Esophagus squamous epithelium (tissue), 5 donors: ENCODE measurements around the gene TCERG1L. TPM values are rescaled to one million over a fixed set of nuclear protein-coding genes. Genes with fewer than 3 reads are reported as not detected.

ENCODE experiments used
- DNase-seq: peaks from one replicate; lab custom pipeline; 2025; lab: John Stamatoyannopoulos, UW
- H3K27ac ChIP-seq, 4 donors: fragments of 200-600 bp; sonication (generic); one replicate each; pipeline ENCODE4 v1.5.1; 2016 to 2019; ENCODE audit warnings: mild to moderate bottlenecking in 1 of 4
- H3K27me3 ChIP-seq, 4 donors: fragments of 200-600 bp; sonication (generic); 1 replicate in 3 of 4; 2 replicates in 1 of 4; pipeline versions ENCODE4 v1.5.1 to v1.6.0; 2017 to 2021; ENCODE audit warnings: antibody characterized with exemption in 1 of 4
- H3K36me3 ChIP-seq, 3 donors: fragments of 200-600 bp; sonication (generic); one replicate each; pipeline ENCODE4 v1.5.1; 2016 to 2019
- H3K4me1 ChIP-seq, 3 donors: fragments of 200-600 bp; sonication (generic); one replicate each; pipeline ENCODE4 v1.5.1; 2017 to 2019
- H3K4me3 ChIP-seq, 4 donors: fragments of 200-600 bp; sonication (generic); 1 replicate in 3 of 4; 2 replicates in 1 of 4; pipeline ENCODE4 v1.5.1; 2016 to 2019; ENCODE audit warnings: mild to moderate bottlenecking in 2 of 4, moderate library complexity in 1 of 4
- H3K9me3 ChIP-seq, 3 donors: fragments of 200-600 bp; sonication (generic); one replicate each; pipeline ENCODE4 v1.5.1; 2016 to 2019
- CTCF ChIP-seq, 6 experiments: fragments of 450-650 bp in 4 of 6; fragments of 200-600 bp in 2 of 6; sonication (generic) in 2 of 6; IDR thresholded peaks; one replicate each; pipeline ENCODE4 v1.5.1; 2016 to 2019; ENCODE audit warnings: antibody characterized with exemption in 6 of 6, mild to moderate bottlenecking in 4 of 6, moderate library complexity in 4 of 6
- POLR2A ChIP-seq, 4 donors: fragments of 450-650 bp; IDR thresholded peaks; one replicate each; pipeline ENCODE4 v1.6.1; 2017; ENCODE audit warnings: antibody characterized with exemption in 4 of 4, mild to moderate bottlenecking in 4 of 4, moderate library complexity in 3 of 4
- WGBS, 2 donors: methylation state at CpG; one replicate each; pipeline ENCODE4 v1.1.5; 2018; 5-methylcytosine and 5-hydroxymethylcytosine counted together
- intact Hi-C: fragments of 100-400 bp; cut with DNase I; formaldehyde crosslinking; loops from one replicate; pipeline ENCODE4 v1.15.0; 2022
- total RNA-seq, 4 donors: library from RNA; depleted of rRNA; stranded (reverse); fragments of >200 nt; gene quantifications; one replicate each; pipeline ENCODE4 v1.1.0, GENCODE V29; 2016
- donor health status: DM: yes; HTN: yes; CAD: no.

The TCERG1L gene
- total RNA-seq, 4 donors from 2014 or later = 0.12 to 2.9 (median 0.48) TPM

- H3K4me1 ChIP-seq = no peaks in the 10 kb centered on the region
- no peaks in the 10 kb centered on the region for H3K36me3 ChIP-seq
- H3K27ac ChIP-seq = no peak overlapping the region
- H3K27me3 ChIP-seq = no peaks in the 10 kb centered on the region
- TF ChIP-seq CTCF (IDR thresholded peaks at IDR 0.05) (no peak), POLR2A (IDR thresholded peaks at IDR 0.05) (no peak)
- H3K9me3 ChIP-seq = no peaks in the 10 kb centered on the region
- H3K4me3 ChIP-seq = no peak overlapping the region
- WGBS, 2 donors = 73% methylated on average over 4 of the region's 15 CpGs; no CpG with 5 or more reads in 1 of the 2 donors
- intact Hi-C loops = no loop called here
- DNase-seq = no peak
Measured at GRCh38 chr10:131230641-131231322, 80.7 kb downstream of the TCERG1L start.

- Histone ChIP-seq H3K9me3 (no peaks in the 10 kb centered on the region), H3K27me3 (no peaks in the 10 kb centered on the region), H3K4me1 (no peaks in the 10 kb centered on the region), H3K4me3 (no peak overlapping the region), H3K36me3 (no peaks in the 10 kb centered on the region), H3K27ac (no peak overlapping the region)
- DNase-seq = no peak
- TF ChIP-seq POLR2A (IDR thresholded peaks at IDR 0.05) (no peak), CTCF (IDR thresholded peaks at IDR 0.05) (no peak)
- WGBS, 2 donors = 64 to 74% methylated on average over 2 to 13 of the region's 17 CpGs
- intact Hi-C loops = no loop called here
Measured at GRCh38 chr10:131230166-131230565, 81.4 kb downstream of the TCERG1L start.

- Histone ChIP-seq H3K27me3 (peaks cover 0 to 7% (median 0%) of the 10 kb centered on the region in 4 donors), H3K4me1 (no peaks in the 10 kb centered on the region), H3K36me3 (no peaks in the 10 kb centered on the region), H3K9me3 (no peaks in the 10 kb centered on the region), H3K4me3 (no peak overlapping the region), H3K27ac (no peak overlapping the region)
- TF ChIP-seq CTCF (IDR thresholded peaks at IDR 0.05) (no peak), POLR2A (IDR thresholded peaks at IDR 0.05) (no peak)
- no peak for DNase-seq
- WGBS, 2 donors = 89 to 93% methylated on average over 4 of the region's 16 CpGs
- intact Hi-C loops = no loop called here
Measured at GRCh38 chr10:131227163-131227740, 84.3 kb downstream of the TCERG1L start.

GRCh38 chr10:131226446-131227162, 84.9 kb downstream of the TCERG1L start:
- Histone ChIP-seq H3K4me1 (no peaks in the 10 kb centered on the region), H3K9me3 (no peaks in the 10 kb centered on the region), H3K27me3 (peaks cover 0 to 9% (median 0%) of the 10 kb centered on the region in 4 donors), H3K4me3 (no peak overlapping the region), H3K27ac (no peak overlapping the region), H3K36me3 (no peaks in the 10 kb centered on the region)
- WGBS, 2 donors = 65% methylated on average over 15 to 18 of the region's 18 CpGs
- no peak for DNase-seq
- intact Hi-C loops = no loop called here
- TF ChIP-seq CTCF (IDR thresholded peaks at IDR 0.05) (no peak), POLR2A (IDR thresholded peaks at IDR 0.05) (no peak)

GRCh38 chr10:131224106-131224505, 87.4 kb downstream of the TCERG1L start:
- Histone ChIP-seq H3K27ac (no peak overlapping the region), H3K27me3 (peaks cover 0 to 27% (median 0%) of the 10 kb centered on the region in 4 donors), H3K9me3 (no peaks in the 10 kb centered on the region), H3K4me3 (no peak overlapping the region), H3K36me3 (no peaks in the 10 kb centered on the region), H3K4me1 (no peaks in the 10 kb centered on the region)
- TF ChIP-seq POLR2A (IDR thresholded peaks at IDR 0.05) = no peak
- TF ChIP-seq CTCF (IDR thresholded peaks at IDR 0.05) = no peak
- DNase-seq = no peak
- WGBS, 2 donors = 61 to 78% methylated on average over 8 of the region's 8 CpGs
- intact Hi-C loops = no loop called here
